ENCODE data around the gene IPCEF1.
"Not testable (repeated sequence)": the region's sequence is repeated elsewhere in the genome, so short reads cannot be mapped to it uniquely, and the experiment has no call there.

The IPCEF1 gene

DNA sequence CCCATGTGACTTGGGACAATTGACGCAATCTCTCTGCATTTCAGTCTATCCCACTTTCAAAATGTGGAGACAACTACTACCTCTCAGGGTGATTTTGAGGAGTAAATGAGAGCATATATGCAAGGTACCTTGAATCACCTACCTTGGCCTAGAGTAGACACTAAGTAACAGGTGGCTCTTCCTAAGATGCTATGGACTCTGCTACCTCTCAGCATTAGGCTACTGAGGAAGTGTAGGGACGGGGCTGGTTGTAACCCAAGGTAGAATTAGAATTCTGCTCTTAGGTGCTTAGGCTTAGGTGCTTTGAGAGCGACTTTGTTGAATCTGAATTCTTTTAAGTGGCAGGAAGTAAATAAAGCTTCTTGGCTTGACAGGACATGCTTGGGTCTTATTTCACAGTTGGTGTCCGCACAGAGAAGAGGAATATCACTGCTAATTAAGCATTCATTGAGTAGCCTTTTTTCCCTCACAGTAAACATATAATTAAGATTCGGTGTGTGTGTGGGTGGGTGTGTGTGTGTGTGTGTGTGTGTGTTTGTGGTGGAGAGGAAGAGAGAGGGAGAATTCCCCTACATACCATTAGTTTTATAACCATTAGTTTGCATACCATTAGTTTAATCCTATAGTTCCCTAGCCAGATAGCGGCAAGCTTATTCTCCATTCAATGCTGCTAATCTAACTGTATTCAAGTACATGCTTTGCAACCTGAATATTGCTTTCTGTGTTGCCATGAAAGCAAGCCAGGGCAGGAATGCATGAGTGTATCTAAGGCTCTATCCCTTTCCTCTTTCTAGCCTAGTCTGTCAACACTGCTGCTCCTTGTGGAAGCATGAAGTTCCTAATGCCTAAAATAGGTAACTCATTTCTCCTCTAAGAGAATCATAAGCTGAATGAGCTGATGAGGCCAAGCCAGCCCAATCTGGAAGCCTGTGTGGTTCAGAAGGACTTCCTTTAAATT, 112.5 kb downstream of the IPCEF1 start:
- no peak for DNase-seq

DNA sequence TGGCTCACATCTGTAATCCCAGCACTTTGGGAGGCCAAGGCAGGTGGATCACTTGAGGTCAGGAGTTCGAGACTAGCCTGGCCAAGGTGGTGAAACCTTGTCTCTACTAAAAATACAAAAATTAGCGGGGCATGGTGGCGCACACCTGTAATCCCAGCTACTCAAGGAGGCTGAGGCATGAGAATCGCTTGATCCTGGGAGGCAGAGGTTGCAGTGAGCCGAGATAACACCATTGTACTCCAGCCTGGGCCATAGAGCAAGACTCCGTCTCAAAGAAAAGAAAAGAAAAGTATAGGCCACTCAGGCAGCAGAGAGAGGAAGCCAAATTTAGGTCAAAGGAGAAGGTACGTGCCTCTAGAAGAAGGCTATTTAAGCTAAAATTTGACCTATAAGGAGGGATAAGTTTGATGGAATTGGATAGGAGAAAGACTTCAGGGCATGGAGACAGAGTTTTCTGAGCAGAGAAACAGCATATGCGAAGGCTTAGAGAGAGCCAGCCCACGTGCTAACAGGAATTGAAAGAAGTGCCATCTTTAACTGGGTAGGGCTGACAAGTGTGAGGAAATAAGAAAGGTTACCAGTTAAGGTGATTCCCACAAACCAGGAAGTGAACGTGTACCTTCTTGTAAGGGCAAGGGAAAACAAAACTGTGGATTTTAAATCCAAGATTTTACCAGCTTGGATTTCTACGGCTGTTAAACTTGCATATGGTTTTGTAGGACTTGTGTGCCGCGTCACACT, 113.8 kb downstream of the IPCEF1 start:
- DNase-seq, result no peak

DNA sequence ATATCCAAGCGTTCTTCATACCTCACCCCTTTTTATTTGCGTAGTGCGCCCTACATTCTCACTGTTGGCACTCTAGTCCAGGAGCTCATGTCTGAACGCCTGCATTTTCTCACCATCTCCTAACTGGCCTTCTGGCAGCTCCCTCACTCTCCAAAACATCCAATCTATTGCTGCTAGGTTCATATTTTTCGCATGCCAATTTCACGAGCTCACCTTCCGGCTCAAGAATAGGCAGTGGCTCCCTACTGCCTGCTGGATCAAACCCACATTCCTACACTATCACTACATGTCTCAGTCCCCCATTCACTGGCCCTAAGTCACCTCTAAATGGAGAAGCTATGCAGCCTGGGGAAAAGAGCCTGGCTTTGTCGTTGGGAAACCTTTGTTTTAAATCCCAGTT, 115.0 kb downstream of the IPCEF1 start:
- DNase-seq, result no peak

DNA sequence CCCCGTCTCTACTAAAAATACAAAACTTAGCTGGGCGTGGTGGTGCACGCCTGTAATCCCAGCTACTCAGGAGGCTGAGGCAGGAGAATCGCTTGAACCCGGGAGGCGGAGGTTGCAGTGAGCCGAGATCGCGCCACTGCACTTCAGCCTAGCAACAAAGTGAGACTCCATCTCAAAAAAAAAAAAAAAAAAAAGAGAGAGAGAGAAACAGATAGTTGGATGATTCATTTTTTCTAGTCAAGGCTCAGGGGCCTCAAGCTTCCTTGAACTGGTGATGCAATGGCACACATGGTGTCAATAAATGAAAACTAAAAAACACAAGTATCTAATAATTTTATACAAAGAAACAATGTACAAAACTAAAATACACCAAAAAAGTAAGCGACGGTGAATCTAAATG, 115.5 kb downstream of the IPCEF1 start:
- not testable (repeated sequence) for DNase-seq

DNA sequence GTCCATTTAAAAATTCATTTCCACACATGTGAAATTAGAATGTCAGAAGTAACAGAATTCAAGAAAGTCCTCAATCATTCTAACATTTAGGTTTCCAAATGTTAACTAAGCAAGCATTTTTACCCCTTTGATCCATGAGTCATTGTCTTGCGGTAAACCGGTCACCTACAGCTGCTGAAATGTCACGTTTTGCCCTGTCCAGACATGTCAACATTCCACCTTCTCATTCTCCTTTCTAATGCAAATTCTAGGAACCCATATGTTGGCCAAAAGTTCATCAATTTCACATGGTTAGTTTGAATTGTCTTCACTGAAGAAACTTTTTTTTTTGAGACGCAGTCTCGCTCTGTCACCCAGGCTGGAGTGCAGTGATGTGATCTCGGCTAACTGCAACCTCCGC, 117.2 kb downstream of the IPCEF1 start:
- DNase-seq, result no peak

DNA sequence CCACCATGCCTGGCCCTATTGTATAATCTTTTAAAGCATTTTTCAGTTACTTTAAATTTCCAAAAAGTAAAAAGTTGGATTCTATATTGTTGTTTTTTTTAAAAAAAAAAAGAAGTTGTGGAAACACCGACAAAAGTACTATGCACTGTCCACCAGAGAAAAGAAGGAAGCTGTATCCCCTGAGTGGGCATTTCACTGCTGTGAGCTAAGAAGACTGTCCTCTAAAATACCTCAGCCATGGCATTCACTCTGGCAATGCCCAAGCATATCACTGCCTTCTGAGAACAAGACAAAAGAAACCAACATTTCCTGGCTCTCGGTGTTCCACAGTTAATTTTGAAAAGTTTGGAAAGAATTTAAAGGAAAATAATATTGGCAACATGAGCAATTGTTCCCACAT, 117.8 kb downstream of the IPCEF1 start:
- no peak for DNase-seq

DNA sequence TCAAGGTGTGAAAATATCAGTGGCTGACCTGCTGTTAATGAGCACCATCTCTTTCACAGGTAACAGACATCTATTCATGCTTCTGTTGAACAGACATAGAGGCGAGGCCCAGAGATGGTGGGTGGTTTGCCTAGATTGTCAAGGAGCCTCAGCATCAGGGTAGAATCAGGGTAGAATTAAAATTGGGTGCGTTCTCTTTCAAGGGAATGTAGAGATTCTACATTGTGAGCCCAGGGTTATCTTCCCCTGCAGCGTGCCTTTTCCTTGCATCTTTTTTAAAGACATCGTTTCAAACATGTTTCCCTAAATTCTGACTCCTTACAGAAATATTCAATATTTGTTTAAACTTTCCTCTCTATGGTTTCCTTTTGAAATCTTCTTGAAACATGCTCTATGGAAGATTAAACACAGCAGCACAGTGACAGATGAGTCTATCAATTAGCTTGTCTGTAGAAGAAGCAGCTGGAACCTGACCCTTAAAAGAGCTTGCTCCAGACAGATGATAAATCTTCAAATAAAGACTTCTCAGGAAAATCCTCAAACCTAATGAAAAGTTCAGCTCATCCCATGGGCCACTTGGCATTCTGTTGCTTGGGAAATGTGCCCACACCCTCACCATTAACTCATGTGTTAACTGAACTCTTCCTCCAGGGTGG, 119.8 kb downstream of the IPCEF1 start:
- DNase-seq, result no peak

DNA sequence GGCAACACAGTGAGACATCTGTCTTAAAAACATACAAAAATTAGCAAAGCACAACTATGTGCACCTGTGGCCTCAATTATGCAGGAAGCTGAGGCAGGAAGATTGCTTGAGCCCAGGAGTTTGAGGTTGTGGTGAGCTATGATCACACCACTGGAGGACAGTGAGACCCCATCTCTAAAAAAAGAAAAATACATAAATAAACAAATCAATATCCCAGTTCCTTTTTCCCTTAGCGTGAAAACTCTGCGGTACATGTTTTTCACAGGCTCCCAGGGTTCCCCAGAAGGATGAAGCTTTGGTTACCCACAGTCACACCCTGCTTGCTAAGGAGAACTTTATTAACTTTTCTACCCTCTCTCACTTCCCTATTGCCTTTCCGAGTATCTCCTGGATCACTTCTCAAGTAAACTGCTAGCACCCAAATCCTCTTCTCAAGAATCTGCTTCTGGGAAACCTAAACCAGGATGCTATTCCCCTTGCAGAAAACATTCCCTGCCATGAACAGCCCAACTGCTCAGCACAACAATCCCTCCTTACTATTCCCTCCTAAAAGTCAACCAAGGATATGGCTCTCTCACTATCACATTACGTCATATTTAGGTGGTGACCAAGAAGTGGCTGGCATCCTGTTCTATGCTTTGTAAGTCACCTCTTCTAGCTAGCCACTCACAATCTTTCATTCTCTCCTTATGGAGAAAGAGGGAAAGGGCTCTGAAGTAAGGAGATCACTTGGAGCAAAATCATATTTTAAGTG, 122.4 kb downstream of the IPCEF1 start:
- no peak for DNase-seq

DNA sequence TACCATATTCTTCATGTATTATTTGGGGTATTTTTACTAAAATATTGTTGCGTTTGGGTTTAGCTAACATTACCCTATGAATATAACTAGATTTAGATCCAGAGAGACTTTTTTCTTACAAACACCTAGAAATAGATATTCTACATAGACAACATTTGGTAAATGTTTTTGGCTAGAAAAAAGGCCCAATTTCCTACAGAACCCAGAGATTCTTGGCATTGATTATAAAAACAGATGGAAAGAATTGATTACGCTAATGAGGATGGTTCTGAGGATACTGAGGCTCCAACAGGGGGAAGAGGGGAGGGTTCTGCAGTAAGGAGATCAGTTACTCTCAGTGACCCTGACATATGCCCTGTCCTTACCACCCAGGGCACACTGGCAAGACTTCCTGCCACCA, 123.2 kb downstream of the IPCEF1 start:
- DNase-seq, result no peak

DNA sequence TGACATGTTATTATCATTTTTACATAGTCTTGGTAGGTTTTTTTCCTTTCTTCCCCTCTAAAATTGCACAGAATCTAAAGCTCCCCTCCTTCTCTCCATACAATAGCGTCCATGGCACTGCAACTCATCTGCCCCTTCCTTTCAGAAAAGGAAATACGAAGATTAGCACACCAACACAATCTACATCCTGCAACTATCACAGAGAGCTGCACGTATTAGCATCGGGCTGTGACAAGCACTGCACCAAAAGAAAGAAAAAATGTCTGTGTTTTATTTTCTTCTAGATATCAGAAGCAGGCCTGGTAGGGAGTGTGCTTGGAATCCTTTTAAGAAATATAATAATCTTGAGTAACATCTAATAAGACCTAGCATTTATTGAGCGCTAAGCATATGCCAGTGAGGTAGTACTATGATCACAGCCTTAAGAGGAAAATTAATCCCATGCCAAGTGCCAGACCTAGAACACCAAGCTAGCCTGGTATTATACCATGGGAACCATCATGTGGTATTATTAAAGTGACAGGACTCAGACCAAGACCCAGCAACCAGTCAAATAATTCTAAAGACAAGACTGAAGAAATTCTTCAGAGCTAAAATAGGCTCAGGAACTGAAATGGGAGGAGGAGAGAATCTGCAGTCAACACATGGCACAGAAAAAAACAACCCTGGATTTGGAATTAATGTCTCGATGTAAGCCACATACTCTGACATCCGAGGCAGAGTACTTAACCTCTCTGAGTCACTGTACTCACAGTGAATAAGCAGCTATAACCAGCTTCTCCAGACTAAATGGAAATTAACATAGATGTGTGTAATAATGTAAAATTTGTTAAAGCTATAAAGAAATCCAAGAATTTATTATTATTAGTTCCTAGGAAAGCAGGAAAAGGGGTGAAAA, 124.3 kb downstream of the IPCEF1 start:
- no peak for DNase-seq

DNA sequence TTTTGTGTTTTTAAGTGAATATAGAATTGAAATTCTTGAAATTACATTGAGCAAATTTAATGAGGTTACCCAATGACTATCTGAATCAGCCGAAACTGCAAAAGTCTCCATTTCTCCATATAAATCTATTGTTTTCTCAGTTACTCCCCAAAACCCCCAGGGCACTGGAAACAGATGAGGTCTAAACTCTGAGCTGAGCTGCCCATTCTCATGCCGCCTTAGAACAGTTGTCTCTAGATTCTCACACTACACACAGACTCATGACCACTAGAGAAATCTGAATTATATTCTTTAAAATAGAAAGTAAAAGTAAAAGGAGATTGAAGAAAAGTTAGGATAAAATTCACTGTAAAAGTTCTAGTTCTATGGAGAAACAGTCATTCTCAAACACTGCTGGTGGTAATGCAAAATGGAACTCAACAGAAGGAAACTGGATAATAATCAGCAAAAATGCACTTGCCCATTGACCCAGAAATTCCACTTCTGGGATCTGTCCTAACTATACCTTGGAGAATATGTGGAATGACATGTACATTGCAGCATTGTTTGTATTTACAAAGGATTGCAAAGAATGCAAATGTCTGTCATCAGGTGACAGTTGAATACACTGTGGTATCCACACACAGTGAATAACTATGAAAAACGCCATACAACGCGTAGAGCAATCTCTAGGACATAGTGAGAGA, 125.5 kb downstream of the IPCEF1 start:
- no peak for DNase-seq

DNA sequence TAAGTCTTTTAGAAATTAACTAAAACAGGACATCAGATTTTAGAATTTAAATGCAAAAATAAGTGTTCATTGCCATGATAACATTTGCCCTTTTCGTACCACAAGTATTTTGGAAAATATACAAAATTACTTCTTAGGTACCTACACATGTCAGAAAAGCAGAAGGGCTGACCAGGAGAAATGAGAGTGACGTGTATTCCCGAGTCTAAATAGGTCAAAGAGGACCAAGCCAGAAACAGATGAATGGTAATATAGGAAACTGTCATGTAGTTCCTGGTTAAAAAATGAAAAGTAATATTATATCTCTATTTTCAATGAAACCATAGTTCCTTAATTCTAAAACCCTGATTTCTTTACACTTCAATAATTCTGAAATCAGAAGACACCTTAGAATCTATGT, 126.2 kb downstream of the IPCEF1 start:
- DNase-seq, result no peak

DNA sequence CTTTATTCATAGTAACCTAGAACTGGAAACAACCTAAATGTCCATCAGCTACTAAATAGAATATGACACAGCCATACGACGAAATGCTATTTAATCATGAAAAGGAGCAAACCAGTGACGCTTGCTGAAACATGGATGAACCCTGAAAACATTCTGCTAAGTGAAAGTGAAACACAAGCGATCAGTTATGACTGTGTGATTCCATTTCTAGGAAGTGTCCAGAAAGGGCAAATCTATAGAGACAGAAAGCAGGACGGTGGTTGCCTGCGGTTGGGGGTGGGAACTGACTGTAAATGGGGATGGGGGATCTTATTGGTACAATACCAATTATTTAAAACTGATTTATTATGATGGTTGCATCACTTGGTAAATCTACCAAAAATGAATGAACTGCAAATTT, 126.8 kb downstream of the IPCEF1 start:
- DNase-seq, result no peak

DNA sequence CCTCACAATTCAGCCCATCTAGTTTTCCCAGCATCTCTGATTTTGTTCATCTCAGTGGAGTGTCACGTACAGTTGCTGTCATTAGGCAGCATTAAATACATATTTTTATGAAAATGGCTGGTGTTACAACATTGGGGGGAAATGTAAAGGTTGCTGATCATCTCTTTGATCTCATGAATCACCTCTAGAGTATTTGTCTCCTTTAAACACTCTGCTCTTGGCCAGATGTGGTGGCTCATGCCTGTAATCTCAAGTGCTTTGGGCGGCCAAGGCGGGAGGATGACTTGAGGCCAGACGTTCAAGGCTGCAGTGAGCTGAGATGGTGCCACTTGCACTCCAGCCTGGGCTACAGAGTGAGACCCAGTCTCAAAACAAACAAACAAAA, 128.1 kb downstream of the IPCEF1 start:
- no peak for DNase-seq

DNA sequence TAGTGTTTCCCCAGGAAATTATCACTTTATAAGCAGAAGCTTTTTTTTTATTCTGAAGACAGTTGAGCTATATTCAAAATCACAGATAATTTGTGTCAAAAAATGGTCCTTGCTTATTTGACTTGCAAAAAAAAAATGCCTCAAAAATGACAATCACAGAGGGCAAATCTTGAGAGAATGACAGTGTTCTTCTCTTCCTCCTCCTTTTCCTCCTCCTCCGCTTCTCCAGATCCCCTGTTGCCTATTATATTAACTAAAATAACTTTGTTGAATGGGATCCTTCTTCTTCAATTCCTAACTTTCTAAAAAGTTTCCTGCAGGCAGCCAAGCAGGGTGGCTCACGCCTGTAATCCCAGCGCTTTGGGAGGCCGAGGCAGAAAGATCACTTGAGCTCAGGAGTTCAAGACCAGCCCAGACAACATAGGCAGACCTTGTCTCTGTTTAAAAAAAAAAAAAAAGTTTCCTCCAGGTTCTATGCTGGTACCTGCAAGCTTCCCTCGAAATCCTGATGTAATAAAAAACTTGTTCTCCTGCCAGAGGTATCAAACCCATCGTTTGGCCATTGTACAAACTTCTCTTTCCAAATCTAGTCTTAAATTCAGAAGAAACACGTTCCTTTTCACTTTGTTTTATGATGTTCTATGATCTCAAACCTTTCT, 128.6 kb downstream of the IPCEF1 start:
- no peak for DNase-seq

DNA sequence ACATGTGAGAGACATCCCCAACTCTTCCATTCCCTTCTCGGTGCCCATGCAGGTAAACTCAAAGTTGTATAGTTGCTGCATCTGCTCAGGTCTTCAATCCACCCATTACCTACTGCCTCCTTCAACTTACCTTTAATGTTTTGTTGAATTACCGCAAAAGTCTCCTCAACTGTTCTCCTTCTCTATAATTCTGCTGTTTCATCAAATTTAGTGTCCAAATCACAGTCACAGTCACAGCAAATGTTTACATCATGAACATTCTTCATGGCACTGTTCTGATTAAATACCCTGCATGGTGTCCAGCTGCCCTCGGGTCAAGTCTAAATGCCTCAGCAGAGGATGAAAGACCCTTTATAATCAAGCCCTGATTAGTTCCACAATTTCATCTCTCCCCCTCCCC, 130.1 kb downstream of the IPCEF1 start:
- DNase-seq, result no peak

DNA sequence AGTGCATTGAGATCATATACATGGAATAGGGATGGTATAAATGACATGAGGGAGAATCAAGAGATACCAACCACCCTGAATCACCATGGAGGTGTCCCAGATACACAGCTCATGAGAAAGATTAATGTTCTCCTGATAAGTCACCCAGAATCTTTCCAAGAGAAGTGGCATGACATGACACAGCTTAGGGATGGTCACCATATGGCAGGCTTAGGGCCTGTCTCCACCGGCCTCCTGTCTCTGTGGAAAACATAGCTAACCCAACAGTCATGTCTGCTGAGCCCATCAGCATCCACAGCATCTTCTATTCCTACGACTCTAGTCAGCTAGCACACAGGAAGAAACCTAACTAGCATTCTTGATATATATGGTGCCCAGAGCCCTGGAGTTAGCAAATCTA, 133.3 kb downstream of the IPCEF1 start:
- DNase-seq, result no peak

DNA sequence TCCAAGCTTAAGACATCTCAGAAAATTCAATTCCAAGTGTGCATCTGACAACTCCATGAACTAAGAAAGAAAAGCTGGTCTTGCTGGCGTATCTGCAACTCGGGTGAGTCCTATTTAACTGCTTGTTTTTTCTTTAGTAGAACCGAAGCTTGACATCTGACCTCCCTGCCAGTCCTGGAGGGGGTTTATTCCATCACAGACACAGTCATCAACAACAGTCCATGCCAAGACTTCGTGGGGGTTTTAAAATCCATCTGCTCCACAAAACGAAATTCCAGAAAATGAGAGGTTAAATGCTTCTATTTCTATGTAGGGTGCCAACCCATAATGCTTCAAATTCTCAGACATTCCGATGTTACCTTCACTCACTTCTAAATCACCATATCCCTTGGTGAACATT, 133.9 kb downstream of the IPCEF1 start:
- no peak for DNase-seq

DNA sequence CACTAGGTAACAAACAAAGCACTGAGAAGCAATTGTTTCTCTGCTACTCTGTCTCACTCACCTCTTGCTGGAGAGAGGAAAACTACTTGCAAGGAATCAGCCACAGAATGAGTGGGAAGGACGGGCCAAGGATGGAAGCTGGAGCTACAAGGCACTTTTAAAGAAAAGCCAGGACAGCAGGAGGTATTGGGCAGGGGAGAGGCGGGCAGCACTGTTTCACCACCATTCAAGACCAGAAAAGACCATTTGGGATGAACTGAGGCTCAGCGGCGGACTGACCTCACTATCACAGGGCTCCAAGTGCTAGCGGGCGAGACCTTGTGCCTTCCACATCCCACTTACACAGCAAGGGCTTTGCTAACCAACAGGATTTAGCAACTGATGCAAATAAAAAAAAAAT, 137.4 kb downstream of the IPCEF1 start:
- DNase-seq, result no peak

DNA sequence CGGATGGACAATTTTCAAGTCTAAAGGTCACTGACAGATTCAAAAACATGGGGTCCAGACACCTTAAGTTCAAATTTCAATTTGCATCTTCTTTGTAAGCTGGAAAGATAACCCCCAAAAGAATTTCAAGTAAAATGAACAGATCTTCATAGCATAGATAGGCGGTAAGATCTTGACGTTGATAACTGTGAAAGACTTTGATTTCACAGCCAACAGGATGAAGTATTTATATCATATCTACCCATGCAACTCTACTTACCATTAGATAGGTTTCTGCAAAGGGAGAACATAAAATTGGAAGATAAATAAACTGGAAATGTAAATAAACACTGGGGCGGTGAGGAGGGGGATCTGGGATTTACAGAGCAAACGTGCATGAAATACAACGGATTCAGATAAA, 137.8 kb downstream of the IPCEF1 start:
- DNase-seq, result no peak

DNA sequence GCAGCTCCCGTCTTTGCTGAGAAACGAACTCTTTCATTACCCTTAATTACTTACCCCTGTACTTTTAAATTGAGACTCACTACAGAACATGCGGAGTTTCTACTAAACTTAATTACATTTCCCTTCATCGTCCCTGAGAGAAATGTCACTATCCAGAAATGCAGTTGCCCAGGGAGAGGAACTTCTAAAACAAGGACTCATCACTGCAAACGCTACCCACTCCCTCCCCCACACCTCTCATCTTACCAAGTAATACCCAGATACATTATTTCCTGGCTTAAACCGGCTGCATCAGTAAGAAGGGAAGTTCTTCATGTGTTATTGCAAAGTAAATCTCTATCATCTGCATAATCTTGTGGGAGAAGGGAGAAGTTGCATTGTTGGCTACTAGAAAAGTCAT, 138.3 kb downstream of the IPCEF1 start:
- no peak for DNase-seq
